Measurements from ENCODE around the gene CACNA1C.

The CACNA1C gene

GRCh38 chr12:2439332-2440100, 386.7 kb downstream of the CACNA1C start:
- Mint-ChIP-seq H3K4me3 (no peak overlapping the region), H3K4me1 (no peaks in the 10 kb centered on the region)

GRCh38 chr12:2443776-2444175, 391.0 kb downstream of the CACNA1C start:
- H3K27me3 Mint-ChIP-seq, result peaks cover 28% of the 10 kb centered on the region

More at GRCh38 chr12:2439332-2440100, 386.7 kb downstream of the CACNA1C start:
- ATAC-seq (replicated peaks; ENCODE audit: extremely low read depth, poor library complexity, severe bottlenecking), result no peak
- Mint-ChIP-seq H3K27ac (ENCODE audit: low read depth) (no peak overlapping the region), H3K27me3 (peaks cover 32% of the 10 kb centered on the region), H3K36me3 (ENCODE audit: insufficient read depth) (no peaks in the 10 kb centered on the region), H3K9me3 (peaks cover 15% of the 10 kb centered on the region)
- DNase-seq (ENCODE audit: low spot score in 2 of 2), result no peak

DNA sequence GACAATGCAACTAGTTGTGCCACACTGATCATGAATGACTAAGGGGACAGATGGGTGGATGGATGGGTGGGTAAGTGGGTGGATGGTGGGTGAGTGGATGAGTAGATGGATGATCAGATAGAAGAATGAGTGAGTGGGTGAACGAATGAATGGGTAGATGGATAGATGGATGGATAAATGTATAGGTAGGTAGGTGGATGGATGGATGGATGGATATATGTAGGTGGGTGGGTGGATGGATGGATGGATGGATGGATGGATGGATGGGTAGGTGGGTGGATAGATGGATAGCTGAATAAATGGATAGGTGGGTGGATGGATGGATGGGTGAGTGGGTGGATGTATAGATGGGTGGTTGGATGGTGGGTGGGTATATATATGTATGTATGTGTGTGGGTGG, 393.2 kb downstream of the CACNA1C start:
- Mint-ChIP-seq H3K27me3 (peaks cover 28% of the 10 kb centered on the region), H3K4me1 (no peaks in the 10 kb centered on the region), H3K4me3 (no peak overlapping the region), H3K36me3 (ENCODE audit: insufficient read depth) (no peaks in the 10 kb centered on the region), H3K9me3 (peaks cover 7% of the 10 kb centered on the region), H3K27ac (ENCODE audit: low read depth) (no peak overlapping the region)
- ATAC-seq (replicated peaks; ENCODE audit: extremely low read depth, poor library complexity, severe bottlenecking) (no peak), DNase-seq (ENCODE audit: low spot score in 2 of 2) (no peak)

More at GRCh38 chr12:2443776-2444175, 391.0 kb downstream of the CACNA1C start:
- ATAC-seq (replicated peaks; ENCODE audit: extremely low read depth, poor library complexity, severe bottlenecking) (no peak), DNase-seq (ENCODE audit: low spot score in 2 of 2) (no peak)
- Mint-ChIP-seq H3K27ac (ENCODE audit: low read depth) (no peak overlapping the region), H3K36me3 (ENCODE audit: insufficient read depth) (no peaks in the 10 kb centered on the region), H3K4me3 (no peak overlapping the region), H3K4me1 (no peaks in the 10 kb centered on the region), H3K9me3 (peaks cover 7% of the 10 kb centered on the region)

DNA sequence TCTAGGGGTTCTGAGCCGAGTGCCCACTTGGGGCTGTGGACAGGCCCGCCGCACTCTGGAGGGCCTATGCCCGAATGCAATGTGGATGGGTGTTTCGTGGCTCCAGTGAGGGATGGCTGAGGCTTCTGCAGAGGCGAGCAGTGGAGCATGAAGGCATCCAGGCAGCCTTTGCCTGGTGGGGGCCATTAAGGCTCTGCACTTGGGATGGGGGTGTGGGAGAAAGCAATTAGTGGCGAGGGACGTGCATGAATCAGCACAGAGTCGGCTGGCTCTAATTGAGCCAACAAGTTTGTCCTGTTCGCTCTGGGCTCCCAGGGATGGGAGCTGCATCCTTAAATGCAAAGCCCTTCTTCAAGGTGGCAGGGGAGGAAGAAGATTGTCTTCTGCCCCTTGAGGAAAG, 395.1 kb downstream of the CACNA1C start:
- no peak for DNase-seq (ENCODE audit: low spot score in 2 of 2)
- Mint-ChIP-seq H3K9me3 (no peaks in the 10 kb centered on the region), H3K4me3 (no peak overlapping the region), H3K36me3 (ENCODE audit: insufficient read depth) (no peaks in the 10 kb centered on the region), H3K4me1 (no peaks in the 10 kb centered on the region), H3K27ac (ENCODE audit: low read depth) (no peak overlapping the region), H3K27me3 (peaks cover 17% of the 10 kb centered on the region)
- ATAC-seq (replicated peaks; ENCODE audit: extremely low read depth, poor library complexity, severe bottlenecking), result no peak

- Mint-ChIP-seq H3K27me3 (peaks cover 12% of the 10 kb centered on the region), H3K36me3 (ENCODE audit: insufficient read depth) (no peaks in the 10 kb centered on the region), H3K27ac (ENCODE audit: low read depth) (no peak overlapping the region), H3K9me3 (no peaks in the 10 kb centered on the region), H3K4me3 (no peak overlapping the region), H3K4me1 (no peaks in the 10 kb centered on the region)
- ATAC-seq (replicated peaks; ENCODE audit: extremely low read depth, poor library complexity, severe bottlenecking) (no peak), DNase-seq (ENCODE audit: low spot score in 2 of 2) (no peak)
Measured at GRCh38 chr12:2449586-2449985, 396.8 kb downstream of the CACNA1C start.

GRCh38 chr12:2450553-2450952, 397.8 kb downstream of the CACNA1C start:
- no peaks in the 10 kb centered on the region for H3K9me3 Mint-ChIP-seq
- H3K27me3 Mint-ChIP-seq, result peaks cover 2% of the 10 kb centered on the region
- H3K36me3 Mint-ChIP-seq (ENCODE audit: insufficient read depth), result no peaks in the 10 kb centered on the region
- DNase-seq (ENCODE audit: low spot score in 2 of 2) (no peak), ATAC-seq (replicated peaks; ENCODE audit: extremely low read depth, poor library complexity, severe bottlenecking) (no peak)
- no peaks in the 10 kb centered on the region for H3K4me1 Mint-ChIP-seq
- no peak overlapping the region for H3K4me3 Mint-ChIP-seq
- no peak overlapping the region for H3K27ac Mint-ChIP-seq (ENCODE audit: low read depth)

DNA sequence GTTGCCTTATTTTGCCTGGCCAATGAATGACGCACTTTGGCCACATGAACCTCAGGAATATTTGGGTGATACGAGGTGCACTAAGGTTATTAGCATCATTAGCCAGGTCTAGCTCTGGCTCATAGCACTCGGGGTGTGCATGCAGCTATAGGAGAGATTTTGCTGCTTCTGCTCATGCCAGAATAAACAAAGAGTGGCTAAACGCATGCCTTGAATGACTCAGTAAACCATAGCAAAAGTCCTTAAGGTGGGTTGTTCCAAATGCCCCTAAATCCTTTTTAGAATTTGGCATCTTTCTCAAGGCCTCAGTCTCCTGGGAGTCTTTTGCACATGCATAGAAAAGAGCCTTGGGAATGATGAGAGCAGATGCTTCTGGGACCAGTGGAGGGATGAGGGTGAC, 398.2 kb downstream of the CACNA1C start:
- no peaks in the 10 kb centered on the region for H3K9me3 Mint-ChIP-seq
- no peak for ATAC-seq (replicated peaks; ENCODE audit: extremely low read depth, poor library complexity, severe bottlenecking)
- no peak overlapping the region for H3K4me3 Mint-ChIP-seq
- no peak for DNase-seq (ENCODE audit: low spot score in 2 of 2)
- no peaks in the 10 kb centered on the region for H3K36me3 Mint-ChIP-seq (ENCODE audit: insufficient read depth)
- H3K4me1 Mint-ChIP-seq, result no peaks in the 10 kb centered on the region
- H3K27ac Mint-ChIP-seq (ENCODE audit: low read depth), result no peak overlapping the region
- H3K27me3 Mint-ChIP-seq, result no peaks in the 10 kb centered on the region

DNA sequence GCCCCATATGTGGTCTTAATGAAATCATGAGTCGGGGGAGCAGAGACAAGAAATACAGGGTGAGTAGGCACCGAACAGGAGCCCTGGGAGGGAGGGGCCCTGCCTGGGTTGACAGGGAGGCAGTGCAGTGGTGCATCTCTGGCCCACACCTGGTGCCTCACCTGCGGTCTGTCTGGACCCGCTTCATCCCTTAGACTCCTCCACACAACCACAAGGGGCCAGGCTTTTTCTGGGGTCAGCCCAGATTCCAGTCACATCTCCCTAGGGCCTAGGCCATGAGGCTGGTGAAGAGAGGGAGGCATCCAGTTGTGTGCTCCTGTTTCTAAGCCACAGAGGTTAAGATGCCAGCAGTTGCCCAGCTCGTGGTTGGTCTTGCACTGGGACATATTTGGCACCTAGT, 398.7 kb downstream of the CACNA1C start:
- Mint-ChIP-seq H3K27me3 (no peaks in the 10 kb centered on the region), H3K9me3 (no peaks in the 10 kb centered on the region), H3K36me3 (ENCODE audit: insufficient read depth) (no peaks in the 10 kb centered on the region), H3K4me1 (no peaks in the 10 kb centered on the region), H3K27ac (ENCODE audit: low read depth) (no peak overlapping the region), H3K4me3 (no peak overlapping the region)
- no peak for DNase-seq (ENCODE audit: low spot score in 2 of 2)
- no peak for ATAC-seq (replicated peaks; ENCODE audit: extremely low read depth, poor library complexity, severe bottlenecking)

DNA sequence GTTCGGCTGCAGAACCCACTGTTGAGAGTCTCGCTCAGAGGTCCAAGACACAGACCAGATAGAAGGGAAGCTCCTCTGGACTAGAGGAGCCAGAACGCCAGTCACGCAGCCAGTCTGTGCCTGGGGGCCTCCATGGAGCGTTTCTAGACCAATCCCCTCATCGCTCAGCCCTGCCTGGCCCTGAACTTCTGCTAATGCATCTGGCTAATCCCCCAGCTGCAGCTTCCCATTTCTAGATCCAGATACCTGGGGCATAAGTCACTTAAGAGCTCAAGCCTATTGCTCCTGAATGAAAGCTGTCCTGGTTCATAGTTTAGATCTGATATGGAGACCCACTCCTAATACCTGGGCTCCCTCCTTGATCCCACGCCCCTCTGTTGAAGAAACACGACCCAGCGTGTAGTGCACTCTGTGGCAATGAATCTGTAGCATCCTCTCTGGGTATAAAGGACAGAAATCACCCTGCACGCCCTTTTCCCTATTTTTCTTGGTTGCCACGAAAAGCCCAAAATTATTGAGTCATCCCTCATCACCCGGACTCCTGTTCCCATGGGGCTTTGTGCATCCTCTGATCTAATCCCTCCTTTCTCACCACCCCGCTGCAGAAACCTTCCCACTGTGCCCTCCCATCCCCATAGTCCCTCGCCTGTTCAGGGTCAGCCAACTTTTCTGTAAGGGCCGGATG, 400.4 kb downstream of the CACNA1C start:
- no peaks in the 10 kb centered on the region for H3K9me3 Mint-ChIP-seq
- DNase-seq (ENCODE audit: low spot score in 2 of 2) (no peak), ATAC-seq (replicated peaks; ENCODE audit: extremely low read depth, poor library complexity, severe bottlenecking) (no peak)
- no peaks in the 10 kb centered on the region for H3K27me3 Mint-ChIP-seq
- H3K4me1 Mint-ChIP-seq, result no peaks in the 10 kb centered on the region
- no peak overlapping the region for H3K27ac Mint-ChIP-seq (ENCODE audit: low read depth)
- H3K36me3 Mint-ChIP-seq (ENCODE audit: insufficient read depth), result no peaks in the 10 kb centered on the region
- no peak overlapping the region for H3K4me3 Mint-ChIP-seq

GRCh38 chr12:2453761-2454090, 400.9 kb downstream of the CACNA1C start:
- Mint-ChIP-seq H3K9me3 (no peaks in the 10 kb centered on the region), H3K36me3 (ENCODE audit: insufficient read depth) (no peaks in the 10 kb centered on the region), H3K4me3 (no peak overlapping the region), H3K27me3 (no peaks in the 10 kb centered on the region), H3K27ac (ENCODE audit: low read depth) (no peak overlapping the region), H3K4me1 (no peaks in the 10 kb centered on the region)
- no peak for ATAC-seq (replicated peaks; ENCODE audit: extremely low read depth, poor library complexity, severe bottlenecking)
- DNase-seq (ENCODE audit: low spot score in 2 of 2), result no peak

DNA sequence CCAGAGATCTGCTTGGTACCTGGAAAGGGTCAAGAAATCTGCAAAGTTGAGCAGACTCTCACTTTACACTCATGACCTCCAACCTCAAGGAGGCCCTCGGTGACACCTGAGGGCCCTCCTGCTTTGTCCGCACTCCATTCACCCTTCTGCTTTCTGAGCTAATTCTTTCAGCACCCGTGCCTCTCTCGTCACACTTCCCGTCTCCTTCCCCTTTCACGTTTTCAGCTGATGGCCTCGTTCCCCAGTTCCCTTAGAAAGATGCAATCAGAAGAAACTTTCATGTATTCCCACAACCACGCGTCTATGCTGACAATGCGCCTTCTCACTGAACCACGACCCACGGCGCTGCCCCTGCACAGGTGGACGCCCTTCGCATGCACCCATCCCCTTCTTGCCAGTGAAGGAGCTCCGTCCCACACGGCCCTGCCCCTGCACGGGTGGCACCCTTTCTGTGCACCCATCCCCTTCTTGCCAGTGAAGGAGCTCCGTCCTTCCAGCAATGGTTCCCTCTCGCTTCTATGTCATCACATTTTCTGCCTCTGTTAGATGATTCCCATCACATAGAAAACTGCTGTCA, 401.9 kb downstream of the CACNA1C start:
- no peaks in the 10 kb centered on the region for H3K4me1 Mint-ChIP-seq
- no peak overlapping the region for H3K27ac Mint-ChIP-seq (ENCODE audit: low read depth)
- no peak for DNase-seq (ENCODE audit: low spot score in 2 of 2)
- H3K4me3 Mint-ChIP-seq, result no peak overlapping the region
- H3K27me3 Mint-ChIP-seq, result no peaks in the 10 kb centered on the region
- no peaks in the 10 kb centered on the region for H3K36me3 Mint-ChIP-seq (ENCODE audit: insufficient read depth)
- ATAC-seq (replicated peaks; ENCODE audit: extremely low read depth, poor library complexity, severe bottlenecking), result no peak
- H3K9me3 Mint-ChIP-seq, result no peaks in the 10 kb centered on the region

DNA sequence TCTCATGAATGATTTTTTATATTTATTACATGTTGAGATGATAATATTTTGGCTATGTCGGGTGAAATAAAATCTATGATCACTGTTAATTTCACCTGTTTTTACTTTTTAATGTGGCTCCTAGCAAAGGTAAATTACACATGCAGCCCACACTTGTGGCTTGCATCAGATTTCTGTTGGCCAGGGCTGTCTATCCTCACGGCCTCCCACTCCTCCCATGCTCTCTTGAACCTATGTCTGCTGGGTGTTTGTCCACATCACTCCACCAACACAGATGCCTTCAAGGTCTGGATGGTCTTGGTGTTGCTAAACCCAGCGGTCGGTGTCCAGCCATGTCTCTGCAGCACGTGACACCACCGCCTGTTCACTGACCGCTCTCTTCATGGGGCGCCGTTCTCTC, 402.6 kb downstream of the CACNA1C start:
- DNase-seq (ENCODE audit: low spot score in 2 of 2) (no peak), ATAC-seq (replicated peaks; ENCODE audit: extremely low read depth, poor library complexity, severe bottlenecking) (no peak)
- H3K4me3 Mint-ChIP-seq, result no peak overlapping the region
- no peak overlapping the region for H3K27ac Mint-ChIP-seq (ENCODE audit: low read depth)
- H3K36me3 Mint-ChIP-seq (ENCODE audit: insufficient read depth), result no peaks in the 10 kb centered on the region
- H3K9me3 Mint-ChIP-seq, result no peaks in the 10 kb centered on the region
- no peaks in the 10 kb centered on the region for H3K4me1 Mint-ChIP-seq
- no peaks in the 10 kb centered on the region for H3K27me3 Mint-ChIP-seq
